CD4-positive, alpha-beta T cell treated with Interleukin-21 for 1 hour (primary cell): ENCODE results near the gene GREM1.

Experiments
- DNase-seq: peaks from one replicate; pipeline ENCODE4 v3.0.0-alpha.2; 2020

The GREM1 gene

DNA sequence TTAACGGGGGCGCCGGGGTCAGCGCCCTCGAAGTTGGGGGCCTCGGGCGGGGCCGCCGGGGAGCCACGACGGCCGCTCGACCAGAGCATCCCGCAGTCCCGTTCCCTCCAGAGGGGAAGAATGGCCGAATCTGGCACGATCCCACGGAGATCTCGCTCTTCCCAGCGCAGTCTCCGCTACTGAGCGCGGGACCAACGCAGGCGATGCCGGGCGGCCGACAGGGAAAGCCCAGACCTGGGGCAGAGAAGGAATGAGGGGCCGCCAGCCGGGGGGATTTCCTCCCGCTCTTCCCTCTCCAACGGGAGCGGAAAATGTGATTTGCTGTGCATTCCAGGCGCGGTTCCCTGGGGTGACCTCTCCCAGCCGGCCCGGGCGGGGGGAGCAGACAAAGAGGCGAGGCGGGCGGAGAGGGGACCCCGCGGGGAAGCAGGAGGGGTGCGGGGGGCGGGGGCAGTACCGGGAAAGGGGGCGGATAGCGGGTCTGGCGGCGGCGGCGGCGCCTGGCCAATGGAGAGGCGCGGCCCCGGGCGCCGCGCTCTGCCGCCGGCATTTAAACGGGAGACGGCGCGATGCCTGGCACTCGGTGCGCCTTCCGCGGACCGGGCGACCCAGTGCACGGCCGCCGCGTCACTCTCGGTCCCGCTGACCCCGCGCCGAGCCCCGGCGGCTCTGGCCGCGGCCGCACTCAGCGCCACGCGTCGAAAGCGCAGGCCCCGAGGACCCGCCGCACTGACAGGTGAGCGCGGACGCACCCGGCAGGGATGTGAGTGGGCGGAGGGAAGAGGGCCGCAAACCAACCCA, at the start of gene GREM1:
Gene GREM1 (plus strand): TSS at position 579 of the 801 bp plus-strand sequence. CDS start 12,687 bp downstream, outside the sequence.
- DNase-seq, result no peak

DNA sequence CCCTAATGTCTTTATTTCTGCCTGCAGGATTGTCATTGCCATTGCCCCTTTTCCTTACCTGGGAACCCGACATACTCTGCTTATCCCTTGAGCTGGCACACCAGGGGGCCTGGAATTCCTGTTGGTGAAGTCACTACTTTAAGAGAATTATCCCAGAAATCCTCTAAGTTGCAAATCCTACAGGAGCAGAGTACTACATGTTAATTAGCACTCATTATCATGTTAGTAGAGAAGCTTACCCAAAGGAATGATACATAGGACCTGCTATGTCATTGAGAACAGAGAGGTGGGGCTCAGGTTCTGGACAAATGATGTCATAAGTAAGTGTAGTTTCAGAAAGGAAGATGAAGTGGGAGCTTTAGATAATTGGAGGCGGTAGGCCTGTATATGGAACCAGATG, 48.9 kb upstream of the GREM1 start:
- DNase-seq, result no peak

DNA sequence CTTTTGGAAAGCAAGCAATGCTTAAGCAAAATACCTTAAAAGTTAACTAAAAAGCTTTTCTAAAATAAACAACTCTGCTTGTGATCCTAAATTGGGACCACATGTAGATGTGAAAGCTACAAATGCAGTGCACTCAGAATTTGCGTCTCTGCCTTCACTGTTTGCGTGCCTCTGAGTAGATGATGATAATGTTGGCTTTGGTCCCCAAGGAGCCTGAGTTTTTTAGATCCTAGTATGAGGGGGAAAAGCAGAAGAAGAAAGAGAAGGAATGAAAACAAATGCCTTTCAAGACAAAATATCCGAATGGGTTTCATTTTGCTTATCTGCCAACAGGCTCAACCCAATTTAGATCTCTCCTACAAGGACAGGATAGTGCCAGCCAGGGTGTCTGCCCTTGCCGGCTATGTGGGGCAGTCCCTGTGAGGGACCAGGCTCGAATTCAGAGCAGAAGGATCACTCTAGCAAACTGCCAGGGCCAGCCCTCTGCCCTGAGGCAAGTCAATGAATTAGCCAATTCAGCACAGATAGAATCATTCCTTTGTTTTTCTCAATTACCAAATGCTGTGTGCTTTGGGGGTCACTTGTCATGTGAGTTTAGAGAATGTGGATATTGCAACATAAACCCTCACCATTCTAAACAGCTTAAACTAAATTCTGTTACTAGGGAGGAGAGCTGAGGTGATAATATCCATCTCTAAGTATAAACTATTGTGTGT, 47.8 kb upstream of the GREM1 start:
- no peak for DNase-seq

DNA sequence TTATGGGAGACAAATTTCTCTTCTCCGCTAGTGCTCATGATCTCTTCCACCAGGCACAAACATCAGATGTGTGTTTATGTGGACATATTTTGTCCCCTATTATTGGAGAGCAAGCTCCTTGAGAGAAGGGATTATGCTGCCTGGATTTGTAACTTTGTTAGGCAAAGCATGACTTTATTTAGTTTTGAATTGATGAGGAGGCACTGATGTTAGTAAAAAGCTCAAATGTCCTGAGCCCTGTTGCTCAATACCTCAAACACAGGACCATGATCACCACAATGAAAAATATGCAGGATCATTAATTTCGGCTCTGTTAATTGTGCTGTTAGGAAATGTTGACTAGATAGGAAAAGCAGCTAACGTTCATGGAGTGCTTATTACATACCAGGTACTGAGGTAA, 47.2 kb upstream of the GREM1 start:
- no peak for DNase-seq

DNA sequence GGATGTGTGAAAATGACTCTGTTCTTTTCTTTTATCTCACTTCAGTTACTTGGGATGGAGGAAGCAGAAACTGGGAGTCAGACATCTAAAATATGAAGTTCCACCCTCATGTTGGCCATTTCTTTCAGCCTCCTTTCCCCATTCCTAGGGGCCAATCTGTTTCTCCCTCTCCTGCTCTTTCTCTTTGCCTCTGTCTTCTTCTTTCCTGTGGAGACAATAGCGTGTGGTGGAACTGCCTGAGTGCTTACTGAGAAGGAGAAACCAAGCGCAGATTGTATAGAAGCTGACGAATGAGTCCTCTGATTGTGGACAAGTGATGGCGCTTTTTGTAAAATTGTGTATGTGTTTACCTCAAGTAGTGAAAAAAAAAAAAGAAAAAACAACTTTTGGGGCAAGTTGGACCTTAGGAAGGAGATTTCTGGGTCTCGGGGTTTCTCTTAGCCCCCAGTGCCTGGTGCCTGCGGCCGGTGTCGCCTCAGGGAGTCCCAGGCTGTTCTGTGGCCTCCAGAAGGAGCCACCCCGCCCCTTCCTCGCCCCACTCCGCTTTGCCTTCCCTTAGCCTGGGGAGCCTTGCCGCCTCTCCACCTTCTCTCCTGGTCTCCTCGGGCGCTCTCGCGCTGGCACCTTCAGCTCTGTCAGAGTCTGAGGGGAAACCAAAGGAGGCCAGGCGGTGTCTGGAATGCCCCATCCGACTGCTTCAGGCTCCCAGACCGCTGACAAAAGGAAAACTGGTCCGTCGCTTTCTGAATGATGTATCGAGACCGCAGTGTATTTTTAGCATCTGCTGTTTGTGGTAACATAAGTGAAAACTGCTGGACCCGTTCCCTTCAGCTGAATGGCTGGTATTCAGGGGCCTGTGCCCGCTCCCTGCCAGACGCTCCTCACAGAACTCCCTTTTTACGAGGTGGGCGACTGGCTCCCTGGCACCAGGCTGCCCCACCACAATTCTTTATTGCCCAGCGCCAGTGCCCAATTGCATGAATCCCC, 46.2 kb upstream of the GREM1 start:
- DNase-seq, result no peak

DNA sequence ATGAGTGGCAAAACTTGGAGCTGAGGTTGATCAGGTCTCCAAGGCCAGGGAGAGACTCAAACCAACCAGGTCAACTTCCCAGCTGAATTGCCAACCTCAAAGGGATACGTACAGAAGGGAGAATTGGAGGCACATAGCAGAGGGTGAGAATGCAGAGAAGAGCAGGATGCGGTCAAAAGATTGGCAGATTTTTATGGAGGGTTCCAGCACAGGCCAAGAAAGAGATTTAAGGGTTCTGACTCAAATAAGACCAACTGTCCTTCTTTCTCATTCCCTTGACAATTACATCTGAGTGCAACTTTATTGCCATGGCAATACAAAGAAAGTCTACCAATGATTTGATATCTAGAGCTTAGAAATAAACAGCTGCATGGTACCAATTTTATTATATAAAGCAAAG, 43.1 kb upstream of the GREM1 start:
- DNase-seq, result no peak

DNA sequence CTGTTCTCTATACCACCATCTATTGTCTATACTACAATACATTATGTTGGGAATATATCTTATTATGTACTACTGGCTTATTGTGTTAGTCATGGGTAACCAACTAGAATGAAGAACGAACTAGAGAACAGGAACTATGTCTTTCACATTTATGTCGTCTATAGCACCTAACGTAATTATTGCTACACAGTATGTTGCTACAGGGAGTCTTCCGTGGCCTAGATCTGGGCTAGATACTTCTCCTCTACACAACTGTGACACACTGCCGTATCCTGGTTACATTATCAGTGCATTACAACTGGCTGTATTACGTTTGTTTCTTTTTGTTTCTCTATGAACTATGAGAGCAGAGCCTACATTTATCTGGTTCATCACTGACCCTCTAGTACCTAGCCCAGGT, 42.3 kb upstream of the GREM1 start:
- DNase-seq, result no peak

DNA sequence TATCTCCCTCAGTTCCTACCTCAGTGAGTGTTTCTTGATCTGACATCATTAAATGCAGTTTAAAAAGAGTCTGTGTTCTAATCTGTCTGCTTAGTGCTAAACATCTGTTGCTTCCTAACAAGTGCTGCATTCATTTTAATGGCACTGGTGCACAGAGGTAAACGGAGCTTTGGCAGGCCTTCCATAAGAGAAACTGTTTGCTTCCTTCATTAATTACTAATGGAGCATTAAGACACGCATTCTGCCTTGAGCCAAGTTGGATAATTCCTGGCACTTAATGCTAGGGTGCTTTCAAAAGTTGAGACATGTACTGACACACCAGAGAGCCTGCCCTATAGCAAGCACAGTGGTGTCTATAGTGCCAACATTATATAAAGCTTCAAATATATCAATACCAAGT, 41.6 kb upstream of the GREM1 start:
- DNase-seq, result no peak

DNA sequence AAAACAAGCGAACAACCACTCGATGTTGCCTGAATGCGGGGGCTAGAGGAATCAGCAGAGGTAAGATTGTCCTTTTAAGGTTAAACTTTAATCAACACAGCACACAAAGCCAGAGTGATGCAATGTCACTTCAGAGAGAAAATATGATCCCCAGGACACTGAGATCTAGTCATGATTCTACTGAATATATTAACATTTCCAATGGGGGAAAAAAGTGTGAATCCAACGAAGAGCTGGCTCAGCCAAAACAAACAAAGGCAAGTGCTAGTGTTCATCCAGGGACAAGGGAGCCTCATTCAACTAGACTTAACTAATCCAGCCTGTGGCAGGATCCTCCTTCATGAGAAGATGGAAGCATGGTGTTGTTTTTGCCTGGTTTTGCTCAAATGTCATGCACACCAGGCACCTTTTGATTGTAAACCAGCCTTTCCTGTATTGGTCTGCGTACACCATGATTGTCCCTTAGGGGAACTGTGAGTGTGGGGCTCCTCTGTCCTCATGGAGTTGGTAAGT, 40.5 kb upstream of the GREM1 start:
- DNase-seq, result no peak

DNA sequence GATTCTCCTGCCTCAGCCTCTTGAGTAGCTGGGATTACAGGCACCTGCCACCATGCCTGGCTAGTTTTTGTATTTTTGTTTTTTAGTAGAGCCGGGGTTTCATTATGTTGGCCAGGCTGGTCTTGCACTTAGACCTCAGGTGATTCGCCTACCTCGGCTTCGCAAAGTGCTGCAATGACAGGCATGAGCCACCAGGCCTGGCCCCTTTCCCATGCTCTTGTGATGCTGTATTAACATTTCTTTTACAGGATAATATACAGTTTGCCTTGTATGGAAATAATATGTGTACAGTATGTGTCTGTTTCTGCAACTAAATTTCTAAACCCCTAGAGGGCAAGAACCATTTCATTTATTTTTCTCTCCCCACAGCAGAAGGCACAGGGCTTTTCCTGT, 38.5 kb upstream of the GREM1 start:
- no peak for DNase-seq

DNA sequence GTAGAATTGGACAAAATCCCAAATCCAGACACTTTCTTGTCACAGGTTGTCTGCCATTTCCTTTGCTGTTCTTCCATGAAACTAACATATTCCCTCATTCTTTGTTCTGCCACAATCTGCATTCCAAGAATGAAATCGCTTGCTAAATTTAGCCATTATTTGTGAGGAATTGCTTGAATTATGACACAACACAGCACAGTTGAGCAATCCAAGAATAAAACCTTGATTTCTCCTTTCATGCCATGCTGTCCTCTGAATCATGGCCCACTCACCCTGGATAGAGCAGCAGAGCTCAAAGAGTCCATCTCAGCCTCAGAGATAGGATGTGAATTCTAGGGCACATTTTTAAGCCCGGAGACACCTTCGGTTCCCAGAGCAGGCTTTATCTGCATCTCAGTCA, 35.2 kb upstream of the GREM1 start:
- no peak for DNase-seq

DNA sequence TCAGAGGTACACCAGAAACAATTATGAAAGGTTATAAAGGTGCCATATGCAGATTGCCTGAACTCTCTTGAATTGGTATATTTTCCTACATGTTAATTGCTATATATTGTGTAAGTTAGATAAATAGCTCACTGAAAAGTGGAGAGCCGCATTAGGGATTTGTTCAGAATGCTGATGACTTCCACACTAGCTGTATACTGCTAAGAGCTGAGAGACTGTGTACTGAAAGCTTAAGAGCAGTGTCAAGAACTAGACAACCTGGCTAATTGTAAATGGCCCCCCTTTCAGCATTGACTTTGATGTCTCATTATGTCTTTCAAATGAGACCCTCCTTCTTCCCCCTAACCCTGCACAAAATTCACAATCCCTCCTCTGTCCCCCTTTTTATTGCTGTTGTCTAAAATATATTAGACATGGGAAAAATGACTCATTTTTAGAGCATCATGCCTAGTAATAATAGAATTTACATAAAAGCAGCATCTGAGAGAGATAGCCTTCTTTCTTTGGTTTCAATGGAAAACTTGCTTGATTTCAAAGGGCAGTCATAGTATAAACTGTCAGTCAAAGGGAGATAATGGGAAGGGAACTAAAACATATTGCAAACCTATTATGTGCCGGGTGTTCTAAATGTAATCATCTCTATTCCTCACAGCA, 34.7 kb upstream of the GREM1 start:
- DNase-seq, result no peak

DNA sequence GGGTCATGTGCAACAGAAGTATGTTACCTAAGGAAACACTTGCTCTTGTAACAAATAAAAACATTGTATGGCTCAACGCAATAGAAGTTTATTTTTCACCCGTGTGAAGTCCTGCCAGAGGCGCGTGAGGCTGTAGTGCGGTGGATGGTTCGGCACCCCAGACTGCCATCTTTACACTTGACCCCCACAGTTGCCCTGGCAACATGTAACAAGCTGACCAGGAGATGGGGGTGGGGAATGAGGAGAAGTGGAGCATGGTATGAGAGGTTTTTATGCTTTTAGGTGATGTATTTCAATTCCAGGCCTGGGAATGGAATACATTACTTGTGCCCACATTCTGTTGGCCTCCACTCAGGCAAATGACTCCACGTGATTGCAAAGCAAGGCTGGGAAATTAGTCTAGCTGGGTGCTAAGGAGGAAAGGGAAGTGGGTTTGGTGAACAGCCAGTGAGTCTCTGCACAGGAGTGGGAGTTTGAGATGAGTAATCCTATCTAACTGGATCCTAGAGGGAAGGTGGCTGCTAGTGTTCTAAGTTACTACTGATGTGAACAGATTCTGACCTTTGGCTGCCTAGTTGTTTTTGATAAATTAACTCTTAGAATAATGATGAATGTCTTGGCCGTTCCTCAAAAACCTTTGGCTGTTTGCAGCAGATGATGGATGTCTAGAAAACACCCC, 33.8 kb upstream of the GREM1 start:
- DNase-seq, result no peak

DNA sequence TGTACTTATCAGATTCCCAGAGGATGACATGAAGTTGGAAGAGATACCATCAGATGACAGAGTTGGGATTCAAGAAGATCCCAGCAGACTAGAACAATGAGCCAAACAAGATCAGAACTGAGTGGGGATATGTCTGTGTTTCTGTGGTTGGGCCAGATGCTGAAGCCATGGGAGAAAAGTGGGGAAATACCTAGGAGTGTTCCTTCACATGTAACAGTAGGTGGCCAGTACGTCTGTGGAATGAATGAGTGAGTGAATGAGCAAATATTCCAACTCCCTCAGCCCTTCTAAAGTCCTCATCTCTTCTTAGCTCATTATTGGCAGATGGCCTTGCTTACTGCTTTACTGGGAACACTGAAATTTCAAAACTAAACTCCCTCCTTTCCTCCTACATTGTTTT, 32.2 kb upstream of the GREM1 start:
- DNase-seq, result no peak

DNA sequence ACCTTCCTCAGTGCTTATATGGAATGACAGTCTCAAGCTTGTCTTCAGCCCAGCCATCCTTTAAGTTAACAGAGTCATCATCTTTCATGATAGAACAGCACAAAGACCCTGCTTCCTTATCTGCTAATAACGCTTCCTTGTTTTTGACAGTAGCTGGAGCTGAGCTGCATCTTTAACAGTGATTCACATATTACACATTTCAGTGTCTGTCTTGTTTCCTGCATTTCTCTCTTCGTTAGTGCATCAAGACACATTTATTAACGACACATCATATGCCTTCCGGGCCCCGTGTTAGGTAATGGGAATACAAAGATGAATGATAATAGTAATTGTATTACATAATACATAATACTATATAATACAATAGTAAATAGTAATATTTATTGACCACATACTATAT, 30.2 kb upstream of the GREM1 start:
- no peak for DNase-seq

DNA sequence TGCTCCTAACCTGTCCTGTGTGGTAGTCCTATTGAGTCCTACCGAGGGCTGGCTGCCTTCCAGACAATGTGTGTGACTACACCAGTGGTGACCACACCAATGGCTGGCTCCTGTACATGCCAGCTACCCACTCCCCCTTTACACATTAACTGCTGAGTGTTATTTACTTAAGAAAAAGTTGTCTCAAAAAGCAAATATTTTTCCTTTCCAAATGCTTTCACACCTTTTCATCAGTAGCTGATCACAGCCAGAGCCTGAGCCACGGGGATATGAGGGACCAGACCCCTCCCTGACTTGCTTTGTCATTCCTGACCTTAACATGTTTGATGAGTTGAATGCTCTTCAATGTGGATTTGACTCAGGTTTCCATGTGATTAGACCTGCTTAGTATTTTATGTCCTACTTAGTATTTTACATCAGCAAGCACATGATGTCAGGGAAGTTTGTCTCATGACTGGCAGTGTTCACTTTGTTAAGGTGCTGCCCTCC, 29.6 kb upstream of the GREM1 start:
- DNase-seq, result no peak

DNA sequence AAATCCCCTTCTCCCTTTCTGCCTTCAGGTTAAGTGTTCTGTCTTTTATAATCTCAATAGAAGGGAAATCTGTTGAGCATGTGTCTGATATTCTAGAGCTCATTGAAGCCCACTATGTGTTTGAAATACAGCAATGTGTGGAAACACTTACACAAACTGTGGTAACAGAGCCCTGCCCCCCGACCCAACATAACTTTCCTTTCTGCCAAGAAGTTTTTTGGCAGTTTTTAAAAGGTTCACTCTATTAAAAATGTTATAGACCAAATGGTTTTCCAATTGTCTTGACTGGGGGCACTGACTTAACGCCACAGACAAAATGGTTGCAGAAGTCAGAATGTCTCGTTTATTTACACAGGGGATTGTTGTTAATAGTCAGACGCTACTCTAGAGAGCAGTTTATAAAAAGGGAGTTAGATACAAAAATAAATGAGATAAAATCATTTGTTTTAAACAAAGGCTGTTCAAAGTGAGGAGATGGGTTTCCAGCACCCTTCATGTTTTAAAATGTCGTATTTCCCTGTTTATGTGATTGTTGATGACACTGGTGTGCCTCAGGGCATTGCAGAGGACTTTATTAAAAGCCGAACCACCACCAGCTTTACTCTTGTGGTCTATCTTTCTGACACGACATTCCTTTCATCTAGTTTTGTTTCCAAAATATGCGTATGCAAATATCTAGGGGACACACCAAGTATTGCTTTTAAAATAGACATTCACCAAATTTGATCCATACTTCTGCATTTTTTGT, 26.7 kb upstream of the GREM1 start:
- no peak for DNase-seq

DNA sequence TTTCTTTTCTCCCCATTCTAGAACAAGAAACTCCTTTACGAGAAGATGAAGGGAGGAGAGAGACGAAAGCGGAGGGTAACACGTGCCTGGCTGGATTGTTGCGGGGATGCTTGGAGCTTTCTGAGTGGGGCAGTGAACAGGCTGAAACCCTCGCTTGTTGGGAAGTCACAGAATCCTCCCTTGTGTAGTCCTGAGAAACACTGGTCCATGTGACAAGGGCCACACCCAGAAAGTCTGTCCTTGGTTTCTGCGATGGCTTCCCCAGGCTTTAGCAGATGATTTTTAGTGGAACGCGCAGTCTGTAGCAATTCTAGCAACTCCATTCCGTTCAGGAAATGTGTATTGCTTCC, 26.1 kb upstream of the GREM1 start:
- no peak for DNase-seq

DNA sequence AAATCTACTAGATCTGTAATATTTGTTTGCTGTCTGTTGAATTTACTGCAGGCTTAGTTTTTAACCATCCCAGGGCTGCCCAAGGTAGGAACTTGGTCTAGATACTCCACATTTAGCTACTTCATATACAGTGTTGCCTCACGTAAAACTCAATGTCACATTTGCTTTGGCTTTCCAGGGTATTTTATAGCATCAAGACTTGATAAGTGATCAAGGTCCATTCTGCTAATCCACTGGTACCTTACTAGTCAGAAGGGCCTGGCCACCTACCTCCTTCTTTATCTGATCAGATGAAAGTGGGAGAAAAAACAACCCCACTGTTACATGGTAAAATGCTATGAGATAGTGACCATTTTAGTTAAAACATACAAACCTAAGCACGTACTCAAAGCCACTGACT, 25.5 kb upstream of the GREM1 start:
- DNase-seq, result no peak

DNA sequence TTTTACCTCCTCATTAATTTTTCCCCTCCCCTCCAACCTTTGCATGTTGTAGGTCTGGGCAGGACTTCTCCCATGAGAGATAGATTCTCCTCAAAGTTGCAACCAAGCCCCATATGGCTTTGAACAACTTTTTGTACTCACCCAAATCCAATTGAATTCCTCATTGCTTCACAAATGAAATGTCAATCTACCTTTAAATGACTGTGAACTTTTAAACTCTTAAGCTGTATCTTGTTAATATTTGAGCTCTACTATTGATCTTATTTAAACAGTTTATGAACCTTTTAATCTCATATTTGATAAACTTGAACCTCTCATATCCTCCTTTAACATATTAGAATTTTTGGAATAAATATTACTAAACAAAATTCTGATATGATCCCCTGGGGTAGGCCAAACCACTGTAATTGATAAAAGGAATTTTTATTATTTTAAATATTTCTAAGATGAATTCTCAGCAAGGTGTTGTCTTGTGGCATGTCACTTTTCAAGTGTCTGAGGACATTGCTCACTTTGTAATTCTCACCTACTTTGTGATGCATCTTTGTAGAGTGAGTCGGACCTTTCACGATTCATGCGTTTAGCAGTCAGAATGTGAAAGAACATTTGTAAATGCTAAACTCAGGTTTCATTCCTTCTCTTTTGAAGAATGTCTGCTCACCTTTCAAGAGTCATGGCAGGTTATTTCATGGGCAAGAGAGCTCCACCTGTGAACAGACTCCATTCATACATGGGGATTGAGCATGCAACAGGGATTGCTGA, 23.4 kb upstream of the GREM1 start:
- DNase-seq, result no peak
